Activated CD4-positive, CD25-positive, alpha-beta regulatory T cell (primary cell): ENCODE results near the gene R3HCC1L.

Source experiments
- DNase-seq, 4 experiments: peaks; one replicate each; lab custom pipeline; 2025; lab: John Stamatoyannopoulos, UW

The R3HCC1L gene

DNA sequence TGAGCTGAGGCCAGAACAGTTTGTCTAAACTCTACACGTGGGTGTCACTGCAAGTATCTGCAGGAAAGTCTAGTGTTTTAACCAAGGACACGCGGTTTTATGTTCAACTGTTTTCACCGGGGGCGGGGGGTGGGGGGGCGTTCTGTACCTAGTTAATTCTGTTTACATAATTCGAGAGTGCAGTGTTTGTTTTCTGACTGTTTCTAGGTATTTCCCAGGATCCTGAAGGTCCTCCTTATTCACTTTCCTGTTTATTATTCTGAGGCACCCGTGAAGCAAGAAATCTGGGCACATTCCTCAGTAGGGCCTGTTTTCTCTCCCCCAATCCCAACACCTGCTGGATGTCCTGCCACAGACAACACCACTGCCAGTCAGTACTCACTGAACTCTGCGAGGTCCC, 125.9 kb downstream of the R3HCC1L start:
- no peak for DNase-seq

DNA sequence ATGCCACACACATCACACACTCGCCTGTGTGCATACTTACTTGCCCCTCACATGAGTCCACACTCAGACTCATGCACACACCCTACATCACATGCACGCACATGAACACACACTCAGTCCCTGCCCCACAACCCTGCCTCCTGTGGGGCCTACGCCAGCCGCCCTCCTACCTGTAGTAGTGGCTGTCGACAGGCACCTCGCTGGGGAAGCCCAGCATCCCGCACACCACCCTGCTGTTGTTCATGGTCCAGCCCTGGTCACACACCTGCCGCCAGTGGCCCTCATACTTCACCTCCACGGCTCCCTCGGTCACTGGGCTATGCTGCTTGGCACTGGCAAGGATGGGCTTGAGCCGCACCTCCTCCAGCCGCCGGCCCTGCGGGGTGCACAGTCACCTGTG, 126.3 kb downstream of the R3HCC1L start:
- no peak for DNase-seq

DNA sequence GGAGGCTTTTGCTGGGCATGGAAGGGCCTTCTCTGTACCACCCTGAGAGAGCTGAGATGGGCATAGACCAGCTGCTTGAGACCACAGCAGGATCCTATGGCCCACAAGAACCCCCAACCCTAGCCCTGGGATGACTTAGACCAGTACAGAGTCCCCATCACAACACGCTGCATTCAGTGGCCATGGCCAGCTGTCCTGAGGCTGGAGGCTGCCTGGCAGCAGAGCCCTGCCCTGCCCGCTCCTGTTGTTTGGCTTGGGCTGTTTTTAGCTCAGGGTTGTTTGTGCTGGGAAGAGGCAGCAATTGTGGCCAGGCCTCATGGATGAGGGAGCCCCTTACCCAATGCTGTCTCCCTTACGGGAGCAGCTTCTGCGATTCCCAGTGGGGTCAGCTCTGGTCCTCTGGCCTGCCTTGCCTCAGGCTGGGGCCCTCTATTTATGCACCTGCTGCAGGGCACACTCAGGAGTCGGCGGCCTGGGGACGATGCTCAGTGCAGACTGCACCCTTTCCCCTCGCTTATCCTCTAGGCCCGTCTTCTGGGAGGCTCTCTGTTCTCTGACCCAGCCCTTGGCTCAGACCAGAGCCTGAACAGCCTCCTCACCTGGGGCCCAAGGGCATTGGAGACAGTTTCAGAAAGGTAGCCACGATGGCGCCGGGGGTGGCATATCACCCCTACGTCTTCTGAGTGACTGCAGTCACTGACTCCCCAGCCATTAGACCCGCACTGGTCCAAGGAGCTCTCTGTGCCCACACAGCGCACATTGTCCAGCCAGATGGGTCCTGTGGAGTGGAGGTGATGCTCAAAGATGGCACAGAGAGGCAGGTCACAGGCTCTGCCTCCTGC, 127.2 kb downstream of the R3HCC1L start:
- DNase-seq: no peak

DNA sequence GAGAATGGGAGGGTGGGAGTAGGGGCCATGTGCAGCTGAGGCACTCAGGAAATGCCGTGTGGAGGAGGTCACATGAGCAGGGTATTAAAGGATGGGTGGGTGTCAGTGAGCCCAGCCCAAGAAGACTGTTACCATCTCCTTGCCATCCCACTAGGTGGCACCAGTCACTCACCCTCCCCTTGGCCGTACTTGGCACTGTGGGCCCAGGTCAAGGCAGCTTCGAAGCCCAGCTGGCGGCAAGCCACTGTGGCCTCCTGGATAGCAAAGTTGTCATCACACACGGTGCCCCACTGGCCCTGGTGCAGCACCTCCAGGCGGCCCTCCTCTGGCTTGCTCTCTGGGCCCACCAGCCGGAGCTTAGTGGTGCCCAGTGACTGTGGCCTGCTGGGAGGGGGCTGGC, 128.1 kb downstream of the R3HCC1L start:
- no peak for DNase-seq

DNA sequence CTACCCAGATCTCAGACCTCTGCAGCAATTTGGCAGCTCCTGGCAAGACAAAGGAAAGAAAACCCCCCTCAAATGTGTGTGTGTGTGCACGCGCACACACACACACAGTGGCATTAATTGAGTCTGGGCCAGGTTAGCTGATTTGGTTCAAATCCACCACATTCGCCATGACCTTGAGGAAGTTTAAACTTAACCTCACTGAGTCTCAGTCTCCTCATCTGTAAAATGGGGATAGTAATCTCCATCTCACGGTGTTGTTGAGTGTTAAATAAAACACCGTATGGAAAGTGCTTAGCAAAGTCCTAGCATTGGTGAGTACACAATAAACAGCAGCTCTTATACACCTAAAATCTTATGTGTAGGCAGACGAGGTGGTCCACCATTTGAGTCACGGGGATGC, 128.6 kb downstream of the R3HCC1L start:
- DNase-seq: no peak

DNA sequence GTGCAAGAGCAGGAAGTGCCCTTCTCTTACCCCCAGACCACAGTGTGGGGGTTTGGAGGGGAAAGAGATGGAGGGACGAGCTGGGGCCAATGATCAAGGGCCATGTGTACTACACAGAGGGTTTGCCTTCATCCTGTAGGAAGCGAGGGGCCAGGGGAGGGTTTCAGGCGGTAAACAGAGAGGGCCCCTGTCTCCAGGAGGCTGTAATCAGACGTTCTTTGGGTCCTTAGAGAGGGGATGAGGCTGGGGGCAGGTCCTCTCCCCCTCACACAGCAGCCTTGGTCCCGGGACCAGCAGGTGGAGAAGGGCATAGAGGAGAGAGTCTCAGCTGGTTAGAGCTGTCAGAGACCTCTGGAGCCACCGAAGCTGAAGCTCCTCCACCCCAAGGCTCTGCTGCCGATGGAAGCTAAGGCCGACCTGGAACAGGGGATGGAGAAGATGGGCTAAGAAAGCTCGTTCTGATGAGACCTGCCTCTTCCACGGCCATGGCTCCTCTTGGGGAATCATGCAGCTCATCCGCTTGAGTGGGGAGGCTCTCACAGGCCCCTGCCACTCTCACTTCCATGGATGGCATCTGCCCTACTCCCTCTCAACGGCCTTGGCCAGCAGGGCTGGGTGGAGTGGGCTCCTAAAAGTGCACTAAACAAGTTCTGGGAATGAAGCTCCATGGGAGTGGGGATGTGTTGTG, 130.1 kb downstream of the R3HCC1L start:
- DNase-seq: no peak

DNA sequence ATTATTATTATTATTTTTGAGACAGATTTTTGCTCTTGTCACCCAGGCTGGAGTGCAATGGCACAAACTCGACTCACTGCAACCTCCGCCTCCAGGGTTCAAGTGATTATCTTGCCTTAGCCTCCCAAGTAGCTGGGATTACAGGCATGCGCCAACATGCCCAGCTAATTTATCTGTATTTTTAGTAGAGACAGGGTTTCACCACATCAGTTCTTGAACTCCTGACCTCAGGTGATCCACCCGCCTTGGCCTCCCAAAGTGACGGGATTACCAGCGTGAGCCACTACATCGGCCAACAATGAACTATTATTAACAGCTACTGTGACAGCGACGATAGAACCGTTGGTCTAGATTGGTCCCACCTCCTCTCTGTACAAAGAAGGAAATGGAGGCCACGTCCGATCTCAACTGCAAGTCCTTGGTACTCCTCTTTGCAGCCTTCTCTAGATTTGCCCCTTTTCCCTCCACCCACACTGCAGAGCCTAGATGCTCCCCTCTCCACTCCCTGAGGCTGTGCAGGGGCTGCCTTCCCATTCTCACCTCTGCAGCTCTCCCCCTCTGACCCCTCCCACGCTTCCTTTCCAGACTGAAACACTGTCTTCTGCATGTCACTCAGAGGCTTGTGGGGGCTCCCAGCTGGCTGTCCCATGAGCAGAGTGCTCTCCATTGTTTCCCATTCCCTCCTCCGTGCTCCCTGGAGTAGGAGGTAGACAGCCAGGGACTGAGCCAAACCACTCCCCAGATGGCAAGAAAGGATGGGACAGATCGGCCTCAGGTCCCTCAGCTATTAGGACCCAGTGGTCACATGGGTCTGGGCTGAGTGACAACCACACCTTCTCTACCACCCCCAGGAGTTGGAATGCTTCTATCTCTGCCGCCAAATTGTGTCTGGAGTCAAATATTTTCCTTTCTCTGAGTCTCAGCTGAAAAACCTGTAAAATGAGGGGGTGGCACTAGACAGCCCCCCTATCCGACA, 131.2 kb downstream of the R3HCC1L start:
- no peak for DNase-seq

DNA sequence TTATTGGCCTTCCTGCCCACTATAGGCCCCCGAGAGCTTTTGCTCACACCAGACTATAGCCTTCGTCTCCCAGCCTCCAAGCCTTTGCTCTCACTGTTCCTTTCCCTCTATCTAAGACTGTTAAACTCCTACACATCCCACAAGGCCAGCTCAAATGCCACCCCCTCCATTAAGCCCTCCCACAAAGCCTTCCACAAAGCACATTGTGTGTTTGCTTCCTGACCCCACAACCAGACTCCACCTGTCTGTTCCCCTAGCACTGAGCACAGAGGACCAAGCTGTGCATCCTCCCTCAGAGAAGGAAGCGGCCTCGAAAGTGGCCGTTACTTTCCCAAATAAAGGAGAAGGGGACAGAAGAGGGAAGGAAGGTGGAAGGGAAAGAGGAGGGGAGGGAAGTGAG, 132.2 kb downstream of the R3HCC1L start:
- no peak for DNase-seq

DNA sequence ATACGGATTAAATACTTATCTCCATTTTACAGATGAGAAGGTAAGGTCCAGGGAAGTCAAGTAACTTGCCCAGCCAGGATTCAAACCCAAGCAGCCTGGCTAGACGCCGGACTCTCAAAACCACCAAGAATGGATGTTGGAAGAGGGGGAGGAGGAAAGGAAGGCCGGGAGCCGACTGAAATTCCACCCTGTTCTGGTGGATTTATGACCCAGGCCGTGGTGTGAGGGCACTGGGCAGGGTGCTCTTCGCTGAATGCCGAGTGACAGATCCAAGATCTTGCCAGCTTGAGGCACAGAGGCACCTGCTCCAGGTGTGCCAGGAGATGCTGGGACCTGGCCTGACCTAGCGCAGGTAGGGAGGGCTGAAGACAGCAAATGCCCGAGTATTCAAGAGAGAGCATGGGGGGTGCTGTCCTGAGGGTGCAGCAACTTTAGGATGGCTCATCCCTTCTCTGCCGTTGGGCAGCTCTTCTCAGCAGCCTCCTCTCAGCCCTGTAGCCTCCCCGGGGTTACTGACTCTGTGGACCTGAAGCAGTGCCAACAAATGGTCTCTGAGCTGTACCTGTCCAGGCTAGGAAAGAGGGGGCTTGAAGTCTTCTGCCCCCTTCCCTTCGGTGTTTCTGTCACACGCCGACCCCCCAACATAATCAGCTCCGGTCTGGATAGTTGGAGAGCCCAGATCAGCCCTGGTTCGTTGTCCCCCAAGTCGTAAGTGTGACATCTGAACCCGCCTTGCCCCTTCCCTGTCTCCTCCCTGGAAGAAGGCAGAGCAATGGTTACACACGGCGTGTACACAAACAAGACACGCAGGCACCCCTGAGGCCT, 132.8 kb downstream of the R3HCC1L start:
- DNase-seq: no peak

DNA sequence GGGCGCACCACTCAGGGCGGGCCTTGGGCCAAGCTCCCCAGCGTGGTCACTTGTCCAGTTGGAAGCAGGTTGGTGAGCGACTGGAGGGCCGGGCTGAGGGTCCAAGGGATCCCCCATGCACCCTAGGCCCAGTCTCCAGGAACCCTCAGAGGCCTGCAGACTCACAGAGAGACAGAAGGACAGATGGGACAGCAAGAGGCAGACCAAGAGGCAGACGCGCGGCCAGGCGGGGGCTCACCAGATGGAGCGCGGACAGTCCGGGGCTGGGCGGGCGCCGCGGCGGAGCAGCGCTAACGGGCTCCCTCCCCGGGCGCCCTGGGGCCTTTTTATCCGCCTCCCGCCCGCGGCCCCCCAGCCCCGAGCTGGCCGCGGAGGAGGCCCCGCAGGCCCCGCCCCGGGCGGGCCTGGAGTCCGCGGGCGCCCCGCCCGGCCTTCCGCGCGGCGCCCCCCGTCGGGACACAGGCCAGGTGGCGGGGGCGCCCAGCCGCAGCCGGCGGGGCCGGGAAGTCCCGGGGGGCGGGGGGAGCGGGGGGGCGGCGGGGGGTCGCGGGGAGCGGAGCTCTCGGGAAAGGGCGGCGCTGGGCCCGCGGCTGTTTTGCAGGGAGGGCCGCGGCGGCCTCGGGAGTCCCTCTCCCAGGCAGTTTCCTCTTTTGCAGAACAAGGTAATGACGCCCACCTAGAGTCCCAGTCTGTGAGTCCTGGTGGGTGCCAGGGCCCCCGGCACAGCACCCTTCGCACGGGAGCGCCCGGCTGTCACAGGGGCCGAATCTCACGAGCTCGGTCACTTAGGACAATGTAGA, 133.6 kb downstream of the R3HCC1L start, which contains the start of gene LOXL4:
TSS of gene LOXL4 (minus strand) at position 301 of the 800 bp plus-strand sequence. CDS start 5,175 bp downstream, outside the sequence.
- no peak for DNase-seq

DNA sequence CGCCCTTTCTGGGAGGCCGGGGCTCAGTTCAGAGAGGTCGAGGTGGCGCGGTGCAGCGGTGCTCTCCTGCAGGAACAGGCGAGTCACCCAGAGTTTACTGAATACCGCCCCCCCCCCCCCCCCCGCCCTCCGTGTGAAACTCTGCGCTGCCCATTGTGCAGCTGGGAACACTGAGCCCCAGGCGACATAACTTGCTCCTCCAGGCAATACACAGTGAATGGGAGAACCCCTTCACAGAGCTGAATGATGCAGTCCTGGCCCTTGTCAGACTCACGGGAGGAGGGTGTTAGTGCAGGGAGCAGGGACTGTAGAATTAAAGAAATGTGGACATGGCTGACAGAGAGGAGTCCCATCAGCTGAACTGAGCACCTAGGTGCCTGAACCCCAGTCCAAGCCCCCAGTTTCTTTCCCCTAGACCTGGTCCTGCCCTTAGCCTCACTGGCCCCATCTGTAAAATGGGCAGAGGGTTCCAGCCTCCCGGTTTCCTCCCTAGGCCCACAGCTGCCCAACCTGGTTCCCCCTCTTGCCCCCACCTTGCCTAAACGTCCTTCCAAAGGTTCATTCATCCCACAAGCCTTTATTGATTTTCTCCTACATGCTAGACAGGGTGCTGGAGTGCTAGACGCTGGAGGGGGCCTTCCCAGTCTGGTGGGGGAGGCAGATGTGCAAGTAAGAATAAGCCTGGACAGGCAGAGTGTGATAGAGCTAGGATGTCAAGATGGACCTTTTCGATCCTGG, 134.4 kb downstream of the R3HCC1L start:
- DNase-seq: no peak

DNA sequence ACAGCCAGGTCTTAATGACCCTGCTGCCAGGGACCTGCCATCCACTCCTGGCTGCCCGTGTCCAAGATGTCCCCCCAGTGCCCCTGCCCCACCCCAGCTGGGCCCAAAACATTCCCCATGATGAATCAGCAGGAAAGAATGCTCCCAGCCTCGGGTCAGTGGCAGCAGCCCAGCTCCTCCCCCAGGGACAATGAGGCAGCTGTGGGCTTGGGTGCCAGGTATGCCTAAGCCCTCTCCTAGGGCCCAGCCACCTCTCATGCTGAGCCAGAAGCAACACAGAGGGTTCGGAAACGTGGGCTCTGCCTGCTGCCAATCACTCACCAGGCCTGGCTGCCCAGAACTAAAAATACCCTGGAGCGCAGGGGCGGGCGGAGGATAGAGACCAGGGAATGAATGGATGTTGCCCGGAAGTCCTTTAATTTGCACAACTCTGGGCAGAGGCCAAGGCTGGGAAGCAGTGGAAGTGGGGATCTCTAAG, 135.0 kb downstream of the R3HCC1L start:
- DNase-seq: no peak

DNA sequence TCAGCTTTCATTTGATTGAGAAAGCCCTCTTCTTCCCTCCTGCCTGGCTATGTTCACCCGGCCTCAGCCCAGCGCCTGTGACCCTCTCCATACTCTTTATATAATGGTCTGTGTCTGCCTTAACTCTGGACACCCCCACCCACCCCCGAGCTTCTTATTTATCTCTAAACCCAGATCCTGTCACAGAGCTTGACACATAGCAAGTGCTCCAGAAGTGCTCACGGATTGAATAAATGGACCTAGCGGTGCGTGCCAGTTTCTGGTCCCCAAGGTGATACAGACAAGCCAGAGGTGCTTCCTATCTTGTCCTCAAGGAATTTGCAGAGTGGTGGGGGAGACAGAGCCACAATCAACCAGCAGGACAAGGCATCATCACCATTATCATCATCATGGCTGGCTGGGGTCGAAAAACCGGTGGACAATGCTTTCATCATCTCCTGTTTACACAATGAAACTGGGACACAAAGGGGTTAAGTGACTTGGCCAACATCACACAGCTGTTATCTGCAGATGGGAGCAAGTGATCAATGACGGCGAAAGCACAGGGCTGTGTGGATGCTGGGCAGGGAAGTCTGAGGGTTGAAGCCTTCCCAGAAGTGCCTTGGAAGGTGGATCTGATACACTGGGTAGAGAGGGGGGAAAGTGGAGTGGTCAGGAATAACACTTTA, 135.8 kb downstream of the R3HCC1L start:
- no peak for DNase-seq

DNA sequence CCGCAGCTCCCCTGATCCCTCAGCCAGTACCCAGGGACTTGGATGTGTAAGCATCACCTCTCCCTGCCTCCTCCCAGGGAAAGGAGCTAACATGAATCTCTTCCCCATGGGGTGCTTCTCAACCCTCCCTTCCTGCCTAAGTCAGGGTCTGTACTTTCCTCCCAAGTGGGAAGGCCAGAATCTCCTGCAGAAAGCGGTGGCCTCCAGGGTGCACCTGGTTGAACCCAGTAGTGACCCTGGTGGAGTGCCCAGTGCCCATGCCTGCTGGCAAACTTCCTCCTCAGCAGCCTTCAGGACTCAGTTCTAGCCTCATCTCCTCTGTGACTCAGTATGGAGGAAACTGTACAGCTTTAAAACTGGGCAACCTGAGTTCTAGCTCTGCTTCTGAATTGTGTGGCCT, 136.3 kb downstream of the R3HCC1L start:
- DNase-seq: no peak

DNA sequence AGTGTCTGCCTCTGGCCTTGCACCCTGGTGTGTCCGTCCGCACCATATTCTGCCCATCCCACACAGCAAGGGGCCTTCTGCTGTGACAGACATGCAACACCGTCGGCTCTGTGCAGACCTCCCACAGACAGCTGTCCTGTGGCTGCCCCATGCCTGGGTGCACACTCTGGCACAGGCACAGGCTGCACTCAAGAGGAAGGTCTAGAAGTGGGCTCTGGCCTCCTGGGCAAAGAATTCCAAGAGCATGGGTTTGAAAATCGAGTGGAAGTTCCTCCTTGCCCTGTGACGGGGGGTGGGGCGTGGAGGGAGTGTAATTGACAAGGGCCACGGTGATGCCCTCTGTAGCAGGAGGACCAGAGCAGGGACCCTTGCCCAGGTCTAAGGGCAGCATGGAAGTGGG, 137.8 kb downstream of the R3HCC1L start:
- DNase-seq: no peak

DNA sequence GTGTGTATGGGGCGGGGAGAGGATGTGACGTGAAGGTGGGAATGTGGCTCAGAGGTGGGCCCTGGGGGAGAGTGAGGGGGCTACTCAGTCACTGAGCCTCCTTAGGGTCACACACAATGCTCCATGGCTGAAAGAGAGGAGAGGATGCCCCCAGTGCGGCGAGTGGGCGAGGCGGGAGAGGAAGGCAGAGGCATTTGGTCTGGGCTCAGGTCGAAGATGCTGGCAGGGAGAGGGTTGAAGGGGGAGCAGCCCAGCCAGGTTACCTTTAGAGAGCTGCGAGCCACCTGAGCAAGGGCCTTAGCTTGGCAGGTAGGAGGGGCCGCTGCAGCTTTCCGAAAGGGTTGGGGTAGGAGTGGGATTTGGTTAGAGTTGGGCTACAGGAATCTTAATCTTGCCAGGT, 138.2 kb downstream of the R3HCC1L start:
- DNase-seq: no peak

DNA sequence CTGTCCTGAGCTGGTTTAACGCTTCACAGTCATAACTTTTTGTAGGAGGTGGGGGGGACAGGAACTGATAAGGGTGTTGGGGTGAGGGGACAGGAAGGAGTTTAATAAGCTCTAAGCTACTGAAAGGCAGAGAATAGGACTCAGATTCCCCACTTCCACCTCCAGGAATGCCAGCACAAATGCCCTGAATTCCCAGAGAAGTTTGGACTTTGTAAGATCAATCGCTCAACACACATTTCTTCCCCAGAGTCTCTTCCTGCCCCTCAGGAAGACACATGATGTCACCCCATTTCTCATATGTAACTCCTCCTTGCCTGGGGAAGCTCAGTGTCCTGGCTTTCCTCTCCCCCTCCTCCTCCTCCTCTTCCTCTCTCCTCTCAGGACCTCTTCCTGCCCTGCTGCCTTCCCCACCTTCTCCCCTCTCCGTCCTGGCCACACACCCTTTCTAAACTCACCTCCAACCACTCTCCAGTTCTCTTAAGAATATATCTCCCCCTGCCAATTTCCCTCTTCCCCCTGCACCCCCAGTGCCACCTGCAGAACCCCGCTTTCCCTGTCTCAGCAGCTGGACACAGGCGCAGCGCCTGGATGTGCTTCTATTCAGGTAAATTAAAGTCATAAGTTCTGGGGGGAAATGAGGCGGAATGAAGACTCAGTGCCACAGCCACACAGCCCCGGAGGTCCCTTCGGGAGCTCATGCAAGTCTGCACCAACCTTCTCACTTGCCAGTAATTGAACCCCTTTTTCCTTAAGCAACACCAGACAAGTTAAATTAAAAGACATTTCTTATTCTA, 138.8 kb downstream of the R3HCC1L start:
- no peak for DNase-seq

DNA sequence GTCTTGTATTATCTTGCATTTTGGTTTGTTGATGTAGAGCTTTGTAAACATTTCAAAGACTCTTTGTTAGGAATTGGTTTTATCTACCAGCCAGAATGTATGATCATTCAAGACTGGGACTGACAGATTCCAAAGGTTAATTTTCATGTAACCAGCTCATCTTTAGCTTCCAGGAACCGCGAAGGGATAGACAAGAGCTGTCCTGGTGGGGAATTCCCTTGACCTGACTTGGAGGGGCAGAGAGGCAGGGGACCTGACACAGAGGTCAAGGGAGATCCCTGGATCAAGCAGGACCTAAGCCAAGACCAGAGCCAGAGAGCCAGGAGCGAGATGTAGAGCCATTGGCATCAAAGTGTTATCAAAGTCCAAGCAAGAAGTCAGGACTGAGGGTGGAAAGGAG, 140.1 kb downstream of the R3HCC1L start:
- no peak for DNase-seq
